SU-DHL-6 (cell line): ENCODE data around the gene HDAC2.

Source experiments
- H2AFZ ChIP-seq: fragments of 200-600 bp; sonication (generic); 2 replicates; pipeline ENCODE4 v1.6.1; 2014; ENCODE audit warnings: low read depth, mild to moderate bottlenecking, moderate library complexity, mixed read lengths, antibody characterized with exemption, low read length; ENCODE audit not compliant: severe bottlenecking
- H3F3A ChIP-seq: fragments of 200-600 bp; shearing (Covaris generic); 2 replicates; pipeline ENCODE4 v1.6.0; 2016; ENCODE audit warnings: antibody characterized with exemption, mild to moderate bottlenecking; ENCODE audit not compliant: insufficient read depth
- H3K27ac ChIP-seq: fragments of 200-600 bp; sonication (generic); 2 replicates; pipeline ENCODE4 v1.5.1; 2016; ENCODE audit warnings: low read depth, mild to moderate bottlenecking, low read length, moderate library complexity, mixed read lengths
- H3K27me3 ChIP-seq: fragments of 200-600 bp; sonication (generic), shearing (Covaris generic); 2 replicates; pipeline ENCODE4 v1.6.0; 2014; ENCODE audit warnings: mild to moderate bottlenecking, low read length
- H3K36me3 ChIP-seq: fragments of 200-600 bp; sonication (generic); 2 replicates; pipeline ENCODE4 v1.6.1; 2014; ENCODE audit warnings: mild to moderate bottlenecking, low read length, mixed read lengths
- H3K4me2 ChIP-seq: fragments of 300-600, 200-600 bp; shearing (Covaris generic), sonication (generic); 2 replicates; pipeline ENCODE4 v1.6.0; 2014; ENCODE audit warnings: low read length, low read depth, mild to moderate bottlenecking; ENCODE audit not compliant: poor library complexity, severe bottlenecking
- H3K4me3 ChIP-seq: fragments of 200-600 bp; sonication (generic); 2 replicates; pipeline ENCODE4 v1.5.1; 2014; ENCODE audit warnings: antibody characterized with exemption, low read length, mild to moderate bottlenecking, mixed read lengths; ENCODE audit not compliant: insufficient read depth, poor library complexity, severe bottlenecking
- H3K79me2 ChIP-seq: fragments of 200-600 bp; sonication (generic); 2 replicates; pipeline ENCODE4 v1.6.1; 2014; ENCODE audit warnings: mild to moderate bottlenecking, low read length, moderate library complexity; ENCODE audit not compliant: insufficient read depth
- H3K9ac ChIP-seq: fragments of 200-600 bp; sonication (generic); 2 replicates; pipeline ENCODE4 v1.7.0; 2014; ENCODE audit warnings: mild to moderate bottlenecking, low read length
- H3K9me2 ChIP-seq: fragments of 200-600 bp; sonication (generic); replicated peaks from 2 replicates; pipeline ENCODE4 v1.6.1; 2014; ENCODE audit warnings: low read length; ENCODE audit not compliant: insufficient read depth
- H3K9me3 ChIP-seq: fragments of 200-600 bp; sonication (generic); 2 replicates; pipeline ENCODE4 v1.6.1; 2014; ENCODE audit warnings: low read length, mixed read lengths; ENCODE audit not compliant: insufficient read depth
- H4K20me1 ChIP-seq: fragments of 200-600 bp; sonication (generic); 2 replicates; pipeline ENCODE4 v1.6.1; 2014; ENCODE audit warnings: low read depth, mild to moderate bottlenecking, antibody characterized with exemption, low read length, moderate library complexity, mixed read lengths
- CTCF ChIP-seq: fragments of 200-600 bp; sonication (generic); IDR thresholded peaks from one replicate; pipeline ENCODE4 v1.5.1; 2017; ENCODE audit warnings: antibody characterized with exemption, mild to moderate bottlenecking, low read length, moderate library complexity; ENCODE audit not compliant: insufficient read depth, poor library complexity, severe bottlenecking
- EZH2phosphoT487 ChIP-seq: fragments of 200-600 bp; sonication (generic), shearing (Covaris generic); conservative IDR thresholded peaks from 2 replicates; pipeline ENCODE4 v1.6.1; 2018; ENCODE audit warnings: mild to moderate bottlenecking, antibody characterized with exemption, low read length, moderate library complexity, mixed read lengths

Gene HDAC2

GRCh38 chr6:113953346-113953745 lies 17.6 kb downstream of the HDAC2 start:
- Histone ChIP-seq H3K9me3 (no peaks in the 10 kb centered on the region), H3K36me3 (peaks cover 50% of the 10 kb centered on the region; the same call in 1 of the 2 replicates), H3K9me2 (no peaks in the 10 kb centered on the region), H2AFZ (no peak overlapping the region), H3K4me2 (no peak overlapping the region), H3K27ac (no peak overlapping the region), H4K20me1 (no peaks in the 10 kb centered on the region), H3K9ac (no peak overlapping the region), H3K79me2 (peaks cover 14% of the 10 kb centered on the region), H3F3A (no peaks in the 10 kb centered on the region), H3K4me3 (no peak overlapping the region), H3K27me3 (no peaks in the 10 kb centered on the region)
- TF ChIP-seq EZH2phosphoT487 = no peak
- TF ChIP-seq CTCF = no peak

- Histone ChIP-seq H2AFZ (no peak overlapping the region), H3K27me3 (no peaks in the 10 kb centered on the region), H3K9ac (no peak overlapping the region), H3K27ac (no peak overlapping the region), H3F3A (no peaks in the 10 kb centered on the region), H4K20me1 (no peaks in the 10 kb centered on the region), H3K4me2 (no peak overlapping the region), H3K9me3 (no peaks in the 10 kb centered on the region), H3K9me2 (no peaks in the 10 kb centered on the region), H3K4me3 (no peak overlapping the region), H3K79me2 (no peaks in the 10 kb centered on the region; the same call in 1 of the 2 replicates), H3K36me3 (peaks cover 51% of the 10 kb centered on the region)
- TF ChIP-seq CTCF = no peak
- no peak for TF ChIP-seq EZH2phosphoT487
Observed at GRCh38 chr6:113949499-113949898, 21.4 kb downstream of the HDAC2 start.

- peaks cover 75% of the 10 kb centered on the region for H3K36me3 ChIP-seq
- no peak overlapping the region for H3K27ac ChIP-seq
- no peak overlapping the region for H3K9ac ChIP-seq
- peaks cover 10% of the 10 kb centered on the region; the same call in 1 of the 2 replicates for H3F3A ChIP-seq
- no peaks in the 10 kb centered on the region for H3K27me3 ChIP-seq
- no peaks in the 10 kb centered on the region for H3K79me2 ChIP-seq
- no peak overlapping the region for H3K4me3 ChIP-seq
- no peaks in the 10 kb centered on the region for H3K9me3 ChIP-seq
- H2AFZ ChIP-seq = no peak overlapping the region
- no peak overlapping the region for H3K4me2 ChIP-seq
- no peaks in the 10 kb centered on the region for H4K20me1 ChIP-seq
- H3K9me2 ChIP-seq = no peaks in the 10 kb centered on the region
- TF ChIP-seq EZH2phosphoT487 (no peak), CTCF (no peak)
Observed at GRCh38 chr6:113944701-113945100, 26.2 kb downstream of the HDAC2 start.
